SK-MEL-5 (cell line): ENCODE results near the gene DUOX2. TPM values are rescaled to one million over a fixed set of nuclear protein-coding genes. Genes with fewer than 3 reads are reported as not detected.
"Not testable (repeated sequence)": the region's sequence is repeated elsewhere in the genome, so short reads cannot be mapped to it uniquely, and the experiment has no call there.

Experiments used
- DNase-seq: peaks from one replicate; pipeline ENCODE4 v3.0.0-alpha.2; 2016; ENCODE audit warnings: low read depth, low spot score
- in situ Hi-C: cut with HindIII; loops from 2 replicates; pipeline ENCODE4 v1.10.0; 2016; ENCODE audit warnings: low sequenced_read_pairs, high pct_unique_total_duplicates, low pct_unique_long_range_greater_than_20kb
- total RNA-seq: library from RNA; depleted of rRNA; stranded (reverse); fragments of >200 nt; shearing (Covaris generic); gene quantifications from 2 replicates; pipeline ENCODE4 v1.2.3, GENCODE V29; 2014

Gene DUOX2
- total RNA-seq, 1 experiment from 2014 or later = 0.03 TPM

GRCh38 chr15:45093013-45093412 is 21.0 kb downstream of the DUOX2 start:
- in situ Hi-C loops = no loop called here
- DNase-seq = no peak

GRCh38 chr15:45091576-45091975 is 22.4 kb downstream of the DUOX2 start:
- DNase-seq = no peak
- in situ Hi-C loops = no loop called here

GRCh38 chr15:45091161-45091560 is 22.8 kb downstream of the DUOX2 start:
- in situ Hi-C loops = no loop called here
- DNase-seq = no peak

- no peak for DNase-seq
- in situ Hi-C loops = no loop called here
These were observed 24.1 kb downstream of the DUOX2 start for GRCh38 chr15:45089712-45090373.

GRCh38 chr15:45088801-45089711 is 24.9 kb downstream of the DUOX2 start:
- in situ Hi-C loops = no loop called here
- no peak for DNase-seq

- peak; percentile 22 for DNase-seq
- in situ Hi-C loops = no loop called here
These were observed 26.5 kb downstream of the DUOX2 start for GRCh38 chr15:45087513-45087912.

- no peak for DNase-seq
- in situ Hi-C loops = no loop called here
These were observed 29.8 kb downstream of the DUOX2 start for GRCh38 chr15:45084163-45084562.

GRCh38 chr15:45083223-45083622 is 30.7 kb downstream of the DUOX2 start:
- DNase-seq = no peak
- in situ Hi-C loops = no loop called here

- in situ Hi-C loops, DNase-seq: not testable (repeated sequence)
These were observed 31.6 kb downstream of the DUOX2 start for GRCh38 chr15:45082412-45082811.

- in situ Hi-C loops, DNase-seq: not testable (repeated sequence)
These were observed 33.4 kb downstream of the DUOX2 start for GRCh38 chr15:45080593-45080992.

GRCh38 chr15:45079628-45080246 is 34.2 kb downstream of the DUOX2 start:
- in situ Hi-C loops = not testable (repeated sequence)

GRCh38 chr15:45079201-45079600 is 34.8 kb downstream of the DUOX2 start:
- in situ Hi-C loops, DNase-seq: not testable (repeated sequence)

More at GRCh38 chr15:45079628-45080246, 34.2 kb downstream of the DUOX2 start:
- not testable (repeated sequence) for DNase-seq

GRCh38 chr15:45077391-45077790 is 36.6 kb downstream of the DUOX2 start:
- in situ Hi-C loops = not testable (repeated sequence)

GRCh38 chr15:45075440-45076320 is 38.3 kb downstream of the DUOX2 start:
- DNase-seq, in situ Hi-C loops: not testable (repeated sequence)

More at GRCh38 chr15:45077391-45077790, 36.6 kb downstream of the DUOX2 start:
- not testable (repeated sequence) for DNase-seq

GRCh38 chr15:45073602-45074001 is 40.4 kb downstream of the DUOX2 start:
- in situ Hi-C loops, DNase-seq: not testable (repeated sequence)

- DNase-seq, in situ Hi-C loops: not testable (repeated sequence)
These were observed 44.0 kb downstream of the DUOX2 start for GRCh38 chr15:45069942-45070360.

- DNase-seq = peak; percentile 23
- in situ Hi-C loops = no loop called here
These were observed 49.6 kb downstream of the DUOX2 start for GRCh38 chr15:45064386-45064785.
